HepG2 (cell line): ENCODE measurements around the gene TACC2. TPM values are rescaled to one million over a fixed set of nuclear protein-coding genes. Genes with fewer than 3 reads are reported as not detected.

ENCODE experiments used
- DMAP1 ChIP-seq: IDR thresholded peaks from 2 replicates; pipeline ENCODE4 v1.6.1; 2016
- FOXK1 ChIP-seq: sonication (generic); formaldehyde crosslinking; IDR thresholded peaks from 2 replicates; pipeline ENCODE4 v1.4.0; 2020; ENCODE audit warnings: low read depth, missing genetic modification reagents, borderline replicate concordance
- LBX2 ChIP-seq: sonication (generic); formaldehyde crosslinking; IDR thresholded peaks from 2 replicates; pipeline ENCODE4 v1.5.0; 2020; ENCODE audit warnings: missing genetic modification reagents, mild to moderate bottlenecking, borderline replicate concordance
- MTF1 ChIP-seq: sonication (generic); formaldehyde crosslinking; IDR thresholded peaks from 2 replicates; pipeline ENCODE4 v1.5.0; 2020; ENCODE audit warnings: missing genetic modification reagents
- RERE ChIP-seq: IDR thresholded peaks from 2 replicates; pipeline ENCODE4 v1.6.1; 2016; ENCODE audit warnings: low read depth, missing genetic modification reagents, missing compliant biosample characterization
- SCMH1 ChIP-seq: sonication (generic); formaldehyde crosslinking; IDR thresholded peaks from 2 replicates; pipeline ENCODE4 v1.9.0; 2021; ENCODE audit warnings: missing genetic modification reagents, mild to moderate bottlenecking, borderline replicate concordance
- SOX13 ChIP-seq, 3 experiments: fragments of 450-650 bp in 1 of 3; sonication (generic) in 1 of 3; formaldehyde crosslinking in 1 of 3; IDR thresholded peaks in 2 of 3; conservative IDR thresholded peaks in 1 of 3; 2 replicates each; pipeline versions ENCODE4 v1.5.0 to v1.6.1; 2016 to 2020; ENCODE audit warnings: antibody characterized with exemption in 1 of 3, mild to moderate bottlenecking in 1 of 3, missing compliant biosample characterization in 1 of 3, missing genetic modification reagents in 1 of 3, moderate library complexity in 1 of 3
- ZNF280B ChIP-seq: sonication (generic); formaldehyde crosslinking; IDR thresholded peaks from 2 replicates; pipeline ENCODE4 v1.5.0; 2020; ENCODE audit warnings: missing genetic modification reagents, mild to moderate bottlenecking, borderline replicate concordance
- ZNF570 ChIP-seq: sonication (generic); formaldehyde crosslinking; IDR thresholded peaks from 2 replicates; pipeline ENCODE4 v1.4.0; 2020; ENCODE audit warnings: mild to moderate bottlenecking, missing genetic modification reagents, borderline replicate concordance
- ZNF780A ChIP-seq: sonication (generic); formaldehyde crosslinking; IDR thresholded peaks from 2 replicates; pipeline ENCODE4 v1.8.0; 2022; ENCODE audit warnings: mild to moderate bottlenecking, missing genetic modification reagents, moderate library complexity
- ZZZ3 ChIP-seq: sonication (generic); formaldehyde crosslinking; IDR thresholded peaks from 2 replicates; pipeline ENCODE4 v1.4.0; 2020; ENCODE audit warnings: missing genetic modification reagents, mild to moderate bottlenecking, borderline replicate concordance
- polyA plus RNA-seq, 8 experiments: library from polyadenylated mRNA; depleted of rRNA in 3 of 8; stranded (reverse) in 7 of 8; unstranded in 1 of 8; fragments of >200 nt; fragmentation: Illumina TruSeq in 4 of 8; extraction: Trizol in 4 of 8; gene quantifications; 2 replicates each; pipeline versions ENCODE4 v1.2.1 to v1.2.3, GENCODE V29; 2011 to 2016; ENCODE audit warnings: low read depth in 4 of 8, missing spikeins in 1 of 8, mixed read lengths in 1 of 8; ENCODE audit not compliant: insufficient read depth in 1 of 8
- total RNA-seq, 5 experiments: library from RNA; depleted of rRNA; stranded (reverse); fragments of >200 nt; fragmentation: Illumina TruSeq; extraction: Trizol; gene quantifications; 2 replicates each; pipeline ENCODE4 v1.2.3, GENCODE V29; 2016; ENCODE audit warnings: low read depth in 1 of 5
- TF ChIP-seq, protein P1 (sequence below): sonication (generic); formaldehyde crosslinking; IDR thresholded peaks from 2 replicates; pipeline ENCODE4 v1.8.0; 2022; ENCODE audit warnings: mild to moderate bottlenecking, missing genetic modification reagents, moderate library complexity
- TF ChIP-seq, protein P2 (sequence below): sonication (generic); formaldehyde crosslinking; IDR thresholded peaks from 2 replicates; pipeline ENCODE4 v1.4.0; 2020; ENCODE audit warnings: missing genetic modification reagents, borderline replicate concordance

TACC2 gene
- total and polyA plus RNA-seq, 2 of the 13 experiments (the other 11 are each of a cell fraction or from before 2014, with no cell fraction given), result 11.8 to 16.0 TPM

DNA sequence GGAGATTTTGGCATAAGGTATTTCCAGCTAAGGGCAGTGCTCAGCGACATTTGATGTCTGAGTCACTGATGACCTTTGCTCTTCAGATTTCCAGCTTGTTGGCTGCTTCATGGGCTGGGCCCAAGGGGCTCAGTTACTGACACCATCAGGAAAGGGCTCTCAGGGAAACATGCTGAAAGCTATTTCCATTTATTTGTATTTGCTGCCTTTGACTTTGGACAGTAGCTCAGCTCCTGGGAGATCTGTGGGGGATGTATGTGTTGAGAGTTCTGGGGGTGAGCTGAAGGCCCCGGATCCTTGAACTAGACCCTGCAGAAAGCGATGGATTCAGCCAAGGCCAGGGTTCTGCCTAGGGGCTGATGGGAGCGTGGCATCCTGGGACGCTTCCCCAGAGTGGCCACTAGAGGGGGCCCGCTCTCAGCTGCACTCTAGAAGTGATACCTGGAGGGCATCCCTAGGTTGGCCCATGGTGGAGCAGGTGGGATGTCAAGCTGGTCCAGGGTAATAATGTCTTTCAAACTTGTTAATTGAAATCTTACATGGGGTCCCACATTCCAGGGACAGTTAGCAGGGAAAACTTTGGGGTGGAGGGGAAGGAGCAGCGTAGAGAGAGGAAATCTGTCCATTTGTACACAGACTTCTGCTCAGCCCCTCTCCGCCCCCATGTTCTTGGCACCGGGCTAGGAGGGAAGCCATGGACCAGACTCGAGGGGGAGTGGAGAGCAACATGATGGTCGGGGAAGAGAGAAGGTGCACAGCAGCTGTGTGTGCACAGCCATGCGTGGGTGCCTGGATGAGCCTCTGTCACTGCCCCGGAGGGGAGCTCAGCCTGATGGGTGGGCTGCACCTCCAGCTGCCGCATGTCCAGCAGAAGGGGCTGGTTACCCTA lies 279.1 kb downstream of the TACC2 start (continued):
- TF ChIP-seq, protein P1, sequence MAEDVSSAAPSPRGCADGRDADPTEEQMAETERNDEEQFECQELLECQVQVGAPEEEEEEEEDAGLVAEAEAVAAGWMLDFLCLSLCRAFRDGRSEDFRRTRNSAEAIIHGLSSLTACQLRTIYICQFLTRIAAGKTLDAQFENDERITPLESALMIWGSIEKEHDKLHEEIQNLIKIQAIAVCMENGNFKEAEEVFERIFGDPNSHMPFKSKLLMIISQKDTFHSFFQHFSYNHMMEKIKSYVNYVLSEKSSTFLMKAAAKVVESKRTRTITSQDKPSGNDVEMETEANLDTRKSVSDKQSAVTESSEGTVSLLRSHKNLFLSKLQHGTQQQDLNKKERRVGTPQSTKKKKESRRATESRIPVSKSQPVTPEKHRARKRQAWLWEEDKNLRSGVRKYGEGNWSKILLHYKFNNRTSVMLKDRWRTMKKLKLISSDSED (CRISPR knock-in tag), result no peak
- TF ChIP-seq, protein P2, sequence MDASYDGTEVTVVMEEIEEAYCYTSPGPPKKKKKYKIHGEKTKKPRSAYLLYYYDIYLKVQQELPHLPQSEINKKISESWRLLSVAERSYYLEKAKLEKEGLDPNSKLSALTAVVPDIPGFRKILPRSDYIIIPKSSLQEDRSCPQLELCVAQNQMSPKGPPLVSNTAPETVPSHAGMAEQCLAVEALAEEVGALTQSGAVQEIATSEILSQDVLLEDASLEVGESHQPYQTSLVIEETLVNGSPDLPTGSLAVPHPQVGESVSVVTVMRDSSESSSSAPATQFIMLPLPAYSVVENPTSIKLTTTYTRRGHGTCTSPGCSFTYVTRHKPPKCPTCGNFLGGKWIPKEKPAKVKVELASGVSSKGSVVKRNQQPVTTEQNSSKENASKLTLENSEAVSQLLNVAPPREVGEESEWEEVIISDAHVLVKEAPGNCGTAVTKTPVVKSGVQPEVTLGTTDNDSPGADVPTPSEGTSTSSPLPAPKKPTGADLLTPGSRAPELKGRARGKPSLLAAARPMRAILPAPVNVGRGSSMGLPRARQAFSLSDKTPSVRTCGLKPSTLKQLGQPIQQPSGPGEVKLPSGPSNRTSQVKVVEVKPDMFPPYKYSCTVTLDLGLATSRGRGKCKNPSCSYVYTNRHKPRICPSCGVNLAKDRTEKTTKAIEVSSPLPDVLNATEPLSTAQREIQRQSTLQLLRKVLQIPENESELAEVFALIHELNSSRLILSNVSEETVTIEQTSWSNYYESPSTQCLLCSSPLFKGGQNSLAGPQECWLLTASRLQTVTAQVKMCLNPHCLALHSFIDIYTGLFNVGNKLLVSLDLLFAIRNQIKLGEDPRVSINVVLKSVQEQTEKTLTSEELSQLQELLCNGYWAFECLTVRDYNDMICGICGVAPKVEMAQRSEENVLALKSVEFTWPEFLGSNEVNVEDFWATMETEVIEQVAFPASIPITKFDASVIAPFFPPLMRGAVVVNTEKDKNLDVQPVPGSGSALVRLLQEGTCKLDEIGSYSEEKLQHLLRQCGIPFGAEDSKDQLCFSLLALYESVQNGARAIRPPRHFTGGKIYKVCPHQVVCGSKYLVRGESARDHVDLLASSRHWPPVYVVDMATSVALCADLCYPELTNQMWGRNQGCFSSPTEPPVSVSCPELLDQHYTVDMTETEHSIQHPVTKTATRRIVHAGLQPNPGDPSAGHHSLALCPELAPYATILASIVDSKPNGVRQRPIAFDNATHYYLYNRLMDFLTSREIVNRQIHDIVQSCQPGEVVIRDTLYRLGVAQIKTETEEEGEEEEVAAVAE (CRISPR knock-in tag), result no peak
- no peak for TF ChIP-seq MTF1 (CRISPR knock-in tag)
- peak; percentile 41; the same call in 1 of the 2 replicates for TF ChIP-seq DMAP1 (CRISPR knock-in tag)
- no peak for TF ChIP-seq FOXK1 (CRISPR knock-in tag)
- TF ChIP-seq RERE (CRISPR knock-in tag), result no peak
- TF ChIP-seq SCMH1, result no peak
- no peak for TF ChIP-seq ZZZ3 (CRISPR knock-in tag)
- TF ChIP-seq ZNF280B, result 0 out of 2 replicates have a peak, but pooled peaks have one; percentile 40
- TF ChIP-seq ZNF780A (CRISPR knock-in tag), result no peak
- TF ChIP-seq SOX13 (IDR thresholded peaks at IDR 0.05), result no peak
- no peak for TF ChIP-seq SOX13 (CRISPR knock-in tag; conservative IDR thresholded peaks at IDR 0.05 in 1 of 2, IDR thresholded peaks at IDR 0.05 in 1 of 2)
- no peak for TF ChIP-seq ZNF570 (CRISPR knock-in tag)
- no peak for TF ChIP-seq LBX2 (CRISPR knock-in tag)
